22Rv1 (cell line): Measurements from ENCODE around the gene DGCR2.

Experiments used
- H3K27ac ChIP-seq: fragments of 450-650 bp; 2 replicates; pipeline ENCODE4 v1.5.1; 2017
- ZFX ChIP-seq: fragments of 450-650 bp; IDR thresholded peaks from 2 replicates; pipeline ENCODE4 v1.6.1; 2017; ENCODE audit warnings: antibody characterized with exemption, borderline replicate concordance
- TF ChIP-seq, protein P1 (sequence below): fragments of 450-650 bp; IDR thresholded peaks from 2 replicates; pipeline ENCODE4 v1.5.1; 2017; ENCODE audit warnings: mild to moderate bottlenecking

The DGCR2 gene

GRCh38 chr22:19134176-19134831, 12.1 kb upstream of the DGCR2 start:
- TF ChIP-seq, protein P1, sequence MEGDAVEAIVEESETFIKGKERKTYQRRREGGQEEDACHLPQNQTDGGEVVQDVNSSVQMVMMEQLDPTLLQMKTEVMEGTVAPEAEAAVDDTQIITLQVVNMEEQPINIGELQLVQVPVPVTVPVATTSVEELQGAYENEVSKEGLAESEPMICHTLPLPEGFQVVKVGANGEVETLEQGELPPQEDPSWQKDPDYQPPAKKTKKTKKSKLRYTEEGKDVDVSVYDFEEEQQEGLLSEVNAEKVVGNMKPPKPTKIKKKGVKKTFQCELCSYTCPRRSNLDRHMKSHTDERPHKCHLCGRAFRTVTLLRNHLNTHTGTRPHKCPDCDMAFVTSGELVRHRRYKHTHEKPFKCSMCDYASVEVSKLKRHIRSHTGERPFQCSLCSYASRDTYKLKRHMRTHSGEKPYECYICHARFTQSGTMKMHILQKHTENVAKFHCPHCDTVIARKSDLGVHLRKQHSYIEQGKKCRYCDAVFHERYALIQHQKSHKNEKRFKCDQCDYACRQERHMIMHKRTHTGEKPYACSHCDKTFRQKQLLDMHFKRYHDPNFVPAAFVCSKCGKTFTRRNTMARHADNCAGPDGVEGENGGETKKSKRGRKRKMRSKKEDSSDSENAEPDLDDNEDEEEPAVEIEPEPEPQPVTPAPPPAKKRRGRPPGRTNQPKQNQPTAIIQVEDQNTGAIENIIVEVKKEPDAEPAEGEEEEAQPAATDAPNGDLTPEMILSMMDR = no peak
- TF ChIP-seq ZFX = no peak

DNA sequence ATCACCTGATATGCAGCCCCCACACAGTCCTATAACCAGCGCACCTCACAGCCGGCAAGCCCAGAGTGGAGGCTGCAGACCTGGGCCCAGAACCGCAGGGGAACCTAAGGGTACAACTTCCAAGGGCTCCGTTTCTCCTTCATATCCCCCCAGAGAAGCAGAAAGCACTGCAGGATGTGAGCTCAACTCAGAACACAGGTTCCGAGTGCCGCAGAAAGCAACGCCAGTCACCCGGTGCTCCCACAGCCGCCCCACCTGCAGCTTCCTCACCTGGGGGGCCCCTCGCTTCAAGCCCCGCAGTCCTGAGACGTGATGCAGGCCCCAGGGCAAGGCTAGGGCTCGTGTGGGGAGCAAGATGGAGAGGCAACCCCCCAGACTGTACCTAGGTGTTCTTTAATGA, 11.3 kb upstream of the DGCR2 start:
- no peak for TF ChIP-seq ZFX
- TF ChIP-seq, protein P1 = no peak
- H3K27ac ChIP-seq = no peak overlapping the region

More at GRCh38 chr22:19134176-19134831, 12.1 kb upstream of the DGCR2 start:
- no peak overlapping the region for H3K27ac ChIP-seq

- TF ChIP-seq, protein P1 = no peak
- TF ChIP-seq ZFX = no peak
- no peak overlapping the region for H3K27ac ChIP-seq
Measured at GRCh38 chr22:19132693-19133400, 10.6 kb upstream of the DGCR2 start.

DNA sequence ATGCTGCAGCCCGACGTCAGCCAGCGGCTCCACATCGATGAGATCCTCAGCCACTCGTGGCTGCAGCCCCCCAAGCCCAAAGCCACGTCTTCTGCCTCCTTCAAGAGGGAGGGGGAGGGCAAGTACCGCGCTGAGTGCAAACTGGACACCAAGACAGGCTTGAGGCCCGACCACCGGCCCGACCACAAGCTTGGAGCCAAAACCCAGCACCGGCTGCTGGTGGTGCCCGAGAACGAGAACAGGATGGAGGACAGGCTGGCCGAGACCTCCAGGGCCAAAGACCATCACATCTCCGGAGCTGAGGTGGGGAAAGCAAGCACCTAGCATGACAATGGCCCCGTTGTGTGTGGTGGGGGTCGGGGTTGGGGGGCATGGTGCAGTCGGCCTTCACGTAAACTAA, 9.9 kb upstream of the DGCR2 start:
- no peak overlapping the region for H3K27ac ChIP-seq
- no peak for TF ChIP-seq ZFX
- TF ChIP-seq, protein P1 = no peak

- no peak for TF ChIP-seq ZFX
- TF ChIP-seq, protein P1 = no peak
- no peak overlapping the region for H3K27ac ChIP-seq
Measured at GRCh38 chr22:19131685-19132015, 9.4 kb upstream of the DGCR2 start.

DNA sequence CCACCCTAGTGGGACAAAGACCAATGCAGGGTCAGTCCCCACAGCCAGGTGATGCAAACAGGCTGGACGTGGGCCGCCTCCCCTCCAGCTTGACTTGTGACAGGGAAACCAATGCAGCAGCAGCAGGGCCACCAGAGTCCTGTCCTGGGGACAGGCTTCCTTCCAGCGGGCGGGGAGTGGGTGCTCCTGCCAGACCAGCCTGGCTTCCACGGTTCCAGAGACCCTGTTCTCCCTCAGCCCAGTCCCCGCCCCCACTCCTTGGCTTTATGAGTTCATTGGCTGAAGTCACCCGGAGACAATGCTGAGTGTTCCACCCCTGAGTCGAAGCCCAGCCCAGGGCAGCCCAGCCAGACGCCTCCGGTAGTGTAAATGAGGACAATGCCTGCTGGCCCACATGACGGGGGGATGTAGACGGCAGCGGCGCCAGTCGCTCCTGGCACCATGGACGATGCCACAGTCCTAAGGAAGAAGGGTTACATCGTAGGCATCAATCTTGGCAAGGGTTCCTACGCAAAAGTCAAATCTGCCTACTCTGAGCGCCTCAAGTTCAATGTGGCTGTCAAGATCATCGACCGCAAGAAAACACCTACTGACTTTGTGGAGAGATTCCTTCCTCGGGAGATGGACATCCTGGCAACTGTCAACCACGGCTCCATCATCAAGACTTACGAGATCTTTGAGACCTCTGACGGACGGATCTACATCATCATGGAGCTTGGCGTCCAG, 8.9 kb upstream of the DGCR2 start, which contains the start of gene TSSK2:
Gene TSSK2, plus strand, starts transcription at position 350 of the 726 bp plus-strand sequence. Its CDS starts 92 bp downstream, at position 442.
- TF ChIP-seq, protein P1 = no peak
- no peak for TF ChIP-seq ZFX

More for the DNA sequence above, 8.9 kb upstream of the DGCR2 start, which contains the start of gene TSSK2:
- no peak within 1 kb of the TSS for H3K27ac ChIP-seq
